Measurements from ENCODE around the gene MPP3. TPM values are rescaled to one million over a fixed set of nuclear protein-coding genes. Genes with fewer than 3 reads are reported as not detected.

MPP3 gene
- total and polyA plus RNA-seq, 10 of the 15 experiments (the other 5 are each of a cell fraction or from before 2014, with no cell fraction given), result not detected

- TF ChIP-seq BCLAF1 (IDR thresholded peaks at IDR 0.05), result no peak
Observed at GRCh38 chr17:43758497-43759174, 74.3 kb downstream of the MPP3 start, which contains the start of gene SOST (continued).

GRCh38 chr17:43758086-43758485 is 74.9 kb downstream of the MPP3 start:
- intact Hi-C loops (cut with micrococcal nuclease; ENCODE audit: unreplicated experiment) (no loop called here), in situ Hi-C loops (cut with MboI) (no loop called here)
- Histone ChIP-seq H3K4me2 (ENCODE audit: control insufficient read depth, insufficient read depth) (no peak overlapping the region), H3K27me3 (replicated peaks in 1 of 2; ENCODE audit: control insufficient read depth in 2 of 2, insufficient read depth in 2 of 2, low read length in 1 of 2) (peaks cover 5 to 6% of the 10 kb centered on the region in 2 experiments), H2AFZ (ENCODE audit: control insufficient read depth, low read depth, low read length) (no peak overlapping the region), H3K4me1 (ENCODE audit: control insufficient read depth, insufficient read depth, low read length) (no peaks in the 10 kb centered on the region), H3K36me3 (ENCODE audit: control insufficient read depth in 2 of 2, insufficient read depth in 2 of 2, low read length in 1 of 2) (no peaks in the 10 kb centered on the region), H3K9me3 (replicated peaks; ENCODE audit: control insufficient read depth, insufficient read depth, low read length) (no peaks in the 10 kb centered on the region), H3K79me2 (ENCODE audit: control insufficient read depth, insufficient read depth, low read length) (no peaks in the 10 kb centered on the region), H3K9ac (ENCODE audit: control insufficient read depth, insufficient read depth, low read length) (no peak overlapping the region), H4K20me1 (ENCODE audit: control insufficient read depth, insufficient read depth) (no peaks in the 10 kb centered on the region), H3K4me3 (no peak overlapping the region), H3K27ac (ENCODE audit: control insufficient read depth, insufficient read depth) (no peak overlapping the region)
- WGBS (ENCODE audit: insufficient coverage, insufficient replicate concordance, low lambda C conversion rate, missing lambda C conversion rate), result 0% methylated on average over 6 of the region's 6 CpGs
- POLR2A ChIA-PET, result no interaction called here
- ATAC-seq (no peak), DNase-seq (ENCODE audit: low read depth, low spot score) (no peak), FAIRE-seq (no peak)
- CTCF ChIA-PET, result interaction anchor here (1.9 to 14.6 kb wide), 5 partner anchors 9 to 182 kb away, joined by 7 to 515 read pairs (median 24); no protein-coding TSS in a partner anchor
- BruUV-seq (replicated peaks), result no TSS peak
- SMC1A ChIA-PET (ENCODE audit: uncharacterized antibody, unreplicated experiment), result interaction anchor here (1.4 to 7.4 kb wide), 3 partner anchors 32 to 181 kb away, joined by 4 to 171 read pairs (median 11); no protein-coding TSS in a partner anchor
- RAD21 ChIA-PET (ENCODE audit: unreplicated experiment), result interaction anchor here (0.6 to 11.0 kb wide), 4 partner anchors 11 to 181 kb away, joined by 3 to 171 read pairs (median 4); no protein-coding TSS in a partner anchor
- TF ChIP-seq POU2F2 (IDR thresholded peaks at IDR 0.05; ENCODE audit: borderline replicate concordance, low read depth, low read length), result no peak
- no peak for TF ChIP-seq ZZZ3 (IDR thresholded peaks at IDR 0.05; ENCODE audit: control insufficient read depth, insufficient read length, low read depth)
- TF ChIP-seq IKZF1 (conservative IDR thresholded peaks at IDR 0.05), result no peak
- TF ChIP-seq SIX5 (IDR thresholded peaks at IDR 0.05; ENCODE audit: low read depth, low read length, severe bottlenecking), result no peak
- TF ChIP-seq REST (IDR thresholded peaks at IDR 0.05; ENCODE audit: low read depth, low read length), result no peak
- no peak for TF ChIP-seq HDAC2 (IDR thresholded peaks at IDR 0.05)
- no peak for TF ChIP-seq RUNX3 (IDR thresholded peaks at IDR 0.05; ENCODE audit: low read length)
- no peak for TF ChIP-seq BMI1 (IDR thresholded peaks at IDR 0.05; ENCODE audit: borderline replicate concordance)
- TF ChIP-seq ZNF24 (IDR thresholded peaks at IDR 0.05), result no peak
- no peak for TF ChIP-seq BHLHE40 (IDR thresholded peaks at IDR 0.05; ENCODE audit: borderline replicate concordance in 1 of 2, low read depth in 2 of 2, low read length in 1 of 2)
- no peak for TF ChIP-seq KLF5 (IDR thresholded peaks at IDR 0.05; ENCODE audit: partially characterized antibody)
- no peak for TF ChIP-seq IRF5 (IDR thresholded peaks at IDR 0.05; ENCODE audit: borderline replicate concordance)
- no peak for TF ChIP-seq JUND (IDR thresholded peaks at IDR 0.05; ENCODE audit: low read depth, low read length)
- no peak for TF ChIP-seq BACH1 (IDR thresholded peaks at IDR 0.05; ENCODE audit: borderline replicate concordance)

Measured in GM12878 (cell line).